Upper lobe of left lung (tissue), 6 donors: Measurements from ENCODE around the gene SECTM1. TPM values are rescaled to one million over a fixed set of nuclear protein-coding genes. Genes with fewer than 3 reads are reported as not detected.
"Not testable (repeated sequence)": the region's sequence is repeated elsewhere in the genome, so short reads cannot be mapped to it uniquely, and the experiment has no call there.

Source experiments
- ATAC-seq, 2 donors: fragments of 200-7000 bp; cut with Tn5 transposase; one replicate each; pipeline ENCODE4 v1.9.1; 2022; ENCODE audit warnings: mild to moderate bottlenecking in 2 of 2, moderate library complexity in 2 of 2; ENCODE audit not compliant: low FRiP score in 2 of 2
- DNase-seq, 2 donors: peaks; one replicate each; pipeline ENCODE4 v3.0.0-alpha.2; 2019 to 2020
- H3K27ac ChIP-seq, 4 donors: fragments of 200-600 bp; sonication (generic); one replicate each; pipeline ENCODE4 v1.5.1; 2016 to 2019
- H3K27me3 ChIP-seq, 4 donors: fragments of 200-600 bp; sonication (generic); one replicate each; pipeline ENCODE4 v1.5.1; 2017 to 2019
- H3K36me3 ChIP-seq, 4 donors: fragments of 200-600 bp; sonication (generic); one replicate each; pipeline ENCODE4 v1.5.1; 2016 to 2019
- H3K4me1 ChIP-seq, 4 donors: fragments of 200-600 bp; sonication (generic); one replicate each; pipeline ENCODE4 v1.5.1; 2018 to 2019
- H3K4me3 ChIP-seq, 4 donors: fragments of 200-600 bp; sonication (generic); one replicate each; pipeline ENCODE4 v1.5.1; 2017 to 2019; ENCODE audit warnings: mild to moderate bottlenecking in 2 of 4, moderate library complexity in 1 of 4
- H3K9me3 ChIP-seq, 4 donors: fragments of 200-600 bp; sonication (generic); one replicate each; pipeline ENCODE4 v1.5.1; 2018 to 2019
- EP300 ChIP-seq, 4 donors: sonication (generic); formaldehyde crosslinking; IDR thresholded peaks; one replicate each; pipeline ENCODE4 v1.5.1; 2017; ENCODE audit warnings: antibody characterized with exemption in 4 of 4, control low read depth in 2 of 4
- POLR2A ChIP-seq, 4 donors: fragments of 450-650 bp; IDR thresholded peaks; one replicate each; pipeline ENCODE4 v1.5.1; 2016 to 2017; ENCODE audit warnings: antibody characterized with exemption in 4 of 4, mild to moderate bottlenecking in 2 of 4
- POLR2AphosphoS5 ChIP-seq, 2 donors: sonication (generic); formaldehyde crosslinking; IDR thresholded peaks; one replicate each; pipeline ENCODE4 v1.5.1; 2017; ENCODE audit warnings: antibody characterized with exemption in 2 of 2
- WGBS, 2 donors: methylation state at CpG; one replicate each; pipeline ENCODE4 v1.1.5; 2017 to 2018; 5-methylcytosine and 5-hydroxymethylcytosine counted together
- total RNA-seq, 6 donors: library from RNA; depleted of rRNA in 4 of 6; stranded (reverse); fragments of >200 nt in 4 of 6; gene quantifications; one replicate each; pipeline versions ENCODE4 v1.1.0 to v1.2.1, GENCODE V29; 2016 to 2021
- TF ChIP-seq, protein P1 (sequence below), 6 experiments: fragments of 450-650 bp in 4 of 6; fragments of 200-600 bp in 2 of 6; sonication (generic) in 2 of 6; IDR thresholded peaks; one replicate each; pipeline ENCODE4 v1.5.1; 2016 to 2019; ENCODE audit warnings: antibody characterized with exemption in 6 of 6
- donor health status: DM: no; HTN: no; CAD: no; lungs with moderate emphysema.
- donor health status: DM: no; HTN: yes; CAD: no; lungs with severe emphysema.

SECTM1 gene
- total RNA-seq, 6 donors from 2014 or later, result 17.8 to 50.4 (median 36.2) TPM

DNA sequence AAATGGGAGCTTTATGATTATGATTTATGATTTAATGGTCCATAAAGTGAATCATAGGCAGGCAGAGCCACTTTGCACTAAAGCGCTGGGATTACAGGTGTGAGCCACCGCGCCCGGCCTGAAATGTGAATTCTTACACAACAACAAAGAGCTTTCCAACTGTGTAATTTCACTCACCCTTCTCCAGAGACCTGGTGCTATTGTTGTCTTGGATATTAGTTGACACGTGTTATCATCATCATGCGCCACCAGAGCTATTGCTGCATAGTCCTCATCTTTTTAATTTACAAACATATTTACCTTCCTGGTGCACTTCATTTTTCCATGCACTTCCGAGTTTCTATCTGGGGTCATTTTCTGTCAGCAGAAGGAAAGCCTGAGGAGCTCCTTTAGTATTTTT, 33.2 kb upstream of the SECTM1 start:
- TF ChIP-seq POLR2A (IDR thresholded peaks at IDR 0.05) (no peak), POLR2AphosphoS5 (IDR thresholded peaks at IDR 0.05) (no peak), EP300 (IDR thresholded peaks at IDR 0.05) (no peak)
- TF ChIP-seq, protein P1, sequence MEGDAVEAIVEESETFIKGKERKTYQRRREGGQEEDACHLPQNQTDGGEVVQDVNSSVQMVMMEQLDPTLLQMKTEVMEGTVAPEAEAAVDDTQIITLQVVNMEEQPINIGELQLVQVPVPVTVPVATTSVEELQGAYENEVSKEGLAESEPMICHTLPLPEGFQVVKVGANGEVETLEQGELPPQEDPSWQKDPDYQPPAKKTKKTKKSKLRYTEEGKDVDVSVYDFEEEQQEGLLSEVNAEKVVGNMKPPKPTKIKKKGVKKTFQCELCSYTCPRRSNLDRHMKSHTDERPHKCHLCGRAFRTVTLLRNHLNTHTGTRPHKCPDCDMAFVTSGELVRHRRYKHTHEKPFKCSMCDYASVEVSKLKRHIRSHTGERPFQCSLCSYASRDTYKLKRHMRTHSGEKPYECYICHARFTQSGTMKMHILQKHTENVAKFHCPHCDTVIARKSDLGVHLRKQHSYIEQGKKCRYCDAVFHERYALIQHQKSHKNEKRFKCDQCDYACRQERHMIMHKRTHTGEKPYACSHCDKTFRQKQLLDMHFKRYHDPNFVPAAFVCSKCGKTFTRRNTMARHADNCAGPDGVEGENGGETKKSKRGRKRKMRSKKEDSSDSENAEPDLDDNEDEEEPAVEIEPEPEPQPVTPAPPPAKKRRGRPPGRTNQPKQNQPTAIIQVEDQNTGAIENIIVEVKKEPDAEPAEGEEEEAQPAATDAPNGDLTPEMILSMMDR (IDR thresholded peaks at IDR 0.05), result no peak
- H3K4me1 ChIP-seq, result peaks cover 14 to 17% (median 15%) of the 10 kb centered on the region in 4 donors
- H3K9me3 ChIP-seq, result no peaks in the 10 kb centered on the region
- ATAC-seq, result no peak
- no peak overlapping the region for H3K4me3 ChIP-seq
- WGBS, 2 donors, result 85 to 88% methylated on average over 7 of the region's 7 CpGs
- H3K27ac ChIP-seq, result no peak overlapping the region
- no peaks in the 10 kb centered on the region for H3K36me3 ChIP-seq
- H3K27me3 ChIP-seq, result peaks cover 0 to 21% (median 12%) of the 10 kb centered on the region in 4 donors
- no peak for DNase-seq

DNA sequence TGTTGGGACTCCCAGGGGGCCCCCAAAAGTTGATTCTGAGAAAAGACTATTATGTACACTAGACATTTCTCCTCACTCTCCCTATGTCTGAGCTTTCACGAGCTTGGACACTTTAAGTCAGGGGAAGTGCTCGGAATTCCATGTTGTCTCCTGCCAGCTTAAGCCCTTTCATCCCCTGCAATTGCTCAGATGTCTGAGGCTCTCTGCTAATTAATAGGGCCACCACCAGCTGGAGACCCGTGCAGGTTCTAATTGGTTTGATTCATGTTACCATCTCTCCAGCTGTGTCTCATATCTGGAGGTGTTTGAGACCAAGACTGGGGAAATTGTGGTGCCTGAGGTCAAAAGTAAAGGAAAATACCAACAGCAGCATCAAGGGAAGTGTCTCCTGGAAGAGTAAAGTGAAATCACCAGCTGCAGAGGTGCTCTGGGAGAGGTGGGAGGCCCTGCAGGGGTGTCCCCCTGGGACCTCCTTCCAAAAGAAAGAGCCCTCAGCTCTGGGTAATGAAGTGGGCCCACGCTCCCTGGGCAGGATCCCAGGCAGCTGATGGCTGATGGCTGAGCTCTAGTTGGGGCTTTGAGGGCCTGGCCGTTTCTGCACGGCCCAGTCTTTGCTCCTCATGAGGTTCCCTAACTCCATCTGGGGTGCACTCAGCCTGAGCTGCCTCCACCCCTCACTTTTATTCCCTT, 32.2 kb upstream of the SECTM1 start:
- Histone ChIP-seq H3K27me3 (peaks cover 0 to 11% (median 6%) of the 10 kb centered on the region in 4 donors), H3K4me1 (peaks cover 5 to 7% (median 6%) of the 10 kb centered on the region in 4 donors), H3K9me3 (no peaks in the 10 kb centered on the region), H3K4me3 (no peak overlapping the region), H3K27ac (no peak overlapping the region), H3K36me3 (no peaks in the 10 kb centered on the region)
- DNase-seq, result no peak
- ATAC-seq, result no peak
- 74 to 75% methylated on average over 6 of the region's 6 CpGs for WGBS, 2 donors
- TF ChIP-seq POLR2AphosphoS5 (IDR thresholded peaks at IDR 0.05) (no peak), POLR2A (IDR thresholded peaks at IDR 0.05) (no peak), EP300 (IDR thresholded peaks at IDR 0.05) (no peak)
- TF ChIP-seq, protein P1 (IDR thresholded peaks at IDR 0.05), result no peak

DNA sequence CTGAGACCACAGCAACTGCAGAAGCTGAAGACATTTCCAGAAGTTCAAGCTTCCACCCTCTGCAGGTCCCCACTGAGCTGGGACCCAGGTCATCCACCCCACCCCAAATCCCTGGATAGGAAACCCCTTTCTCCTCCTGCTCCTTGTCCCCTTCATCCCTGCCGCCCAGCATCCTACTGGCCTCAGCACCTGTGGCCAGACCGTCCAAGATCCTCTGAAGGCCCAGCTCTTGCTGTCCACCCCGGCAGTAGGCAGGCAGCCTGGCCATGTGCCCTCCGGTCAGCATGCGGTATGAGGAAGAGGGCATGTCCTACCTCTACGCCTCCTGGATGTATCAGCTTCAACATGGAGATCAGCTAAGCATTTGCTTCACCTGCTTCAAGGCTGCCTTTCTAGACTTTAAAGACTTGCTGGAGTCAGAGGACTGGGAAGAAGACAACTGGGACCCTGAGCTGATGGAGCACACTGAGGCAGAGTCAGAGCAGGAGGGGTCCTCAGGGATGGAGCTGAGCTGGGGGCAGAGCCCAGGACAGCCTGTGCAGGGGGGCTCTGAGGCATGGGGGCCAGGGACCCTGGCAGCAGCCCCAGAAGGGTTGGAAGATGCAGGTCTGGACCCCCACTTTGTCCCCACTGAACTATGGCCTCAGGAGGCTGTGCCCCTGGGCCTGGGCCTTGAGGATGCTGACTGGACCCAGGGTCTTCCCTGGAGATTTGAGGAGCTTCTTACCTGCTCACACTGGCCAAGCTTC, 28.5 kb upstream of the SECTM1 start:
- Histone ChIP-seq H3K27me3 (no peaks in the 10 kb centered on the region), H3K9me3 (no peaks in the 10 kb centered on the region), H3K27ac (no peak overlapping the region), H3K36me3 (no peaks in the 10 kb centered on the region), H3K4me3 (no peak overlapping the region), H3K4me1 (no peaks in the 10 kb centered on the region)
- DNase-seq (no peak), ATAC-seq (peak in 1 of 2 donors; percentile 63)
- TF ChIP-seq, protein P1 (IDR thresholded peaks at IDR 0.05), result no peak
- TF ChIP-seq POLR2AphosphoS5 (IDR thresholded peaks at IDR 0.05) (no peak), EP300 (IDR thresholded peaks at IDR 0.05) (no peak), POLR2A (IDR thresholded peaks at IDR 0.05) (no peak)
- 89 to 96% methylated on average over 6 of the region's 6 CpGs for WGBS, 2 donors

DNA sequence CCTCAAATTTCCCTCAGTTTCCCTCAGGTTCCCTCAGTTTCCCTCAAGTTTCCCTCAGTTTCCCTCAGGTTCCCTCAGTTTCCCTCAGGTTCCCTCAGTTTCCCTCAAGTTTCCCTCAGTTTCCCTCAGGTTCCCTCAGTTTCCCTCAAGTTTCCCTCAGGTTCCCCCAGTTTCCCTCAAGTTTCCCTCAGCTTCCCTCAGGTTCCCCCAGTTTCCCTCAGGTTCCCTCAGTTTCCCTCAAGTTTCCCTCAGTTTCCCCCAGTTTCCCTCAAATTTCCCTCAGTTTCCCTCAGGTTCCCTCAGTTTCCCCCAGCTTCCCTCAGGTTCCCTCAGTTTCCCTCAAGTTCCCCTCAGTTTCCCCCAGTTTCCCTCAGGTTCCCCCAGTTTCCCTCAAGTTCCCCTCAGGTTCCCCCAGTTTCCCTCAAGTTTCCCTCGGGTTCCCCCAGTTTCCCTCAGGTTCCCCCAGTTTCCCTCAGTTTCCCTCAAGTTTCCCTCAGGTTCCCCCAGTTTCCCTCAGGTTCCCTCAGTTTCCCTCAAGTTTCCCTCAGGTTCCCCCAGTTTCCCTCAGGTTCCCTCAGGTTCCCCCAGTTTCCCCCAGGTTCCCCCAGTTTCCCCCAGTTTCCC, 26.0 kb upstream of the SECTM1 start:
- not testable (repeated sequence) for H3K27me3 ChIP-seq, ATAC-seq, H3K4me3 ChIP-seq, H3K9me3 ChIP-seq, H3K27ac ChIP-seq, DNase-seq, H3K36me3 ChIP-seq
- H3K4me1 ChIP-seq, result peaks cover 0 to 12% (median 1%) of the 10 kb centered on the region in 4 donors
- WGBS, 2 donors, result 80% methylated on average over 1 of the region's 1 CpG; no CpG with 5 or more reads in 1 of the 2 donors
